ENCODE results near the gene DECR2. TPM values are rescaled to one million over a fixed set of nuclear protein-coding genes. Genes with fewer than 3 reads are reported as not detected.
A peak's percentile ranks its signal among the peaks of the same experiment; 100 is the strongest.

Gene DECR2
- total and polyA plus RNA-seq, 2 of the 13 experiments (the other 11 are each of a cell fraction or from before 2014, with no cell fraction given): 36.3 to 44.6 TPM

- TF ChIP-seq ZNF652 (CRISPR knock-in tag; IDR thresholded peaks at IDR 0.05; ENCODE audit: borderline replicate concordance, low read depth) (no peak), ZNF574 (CRISPR knock-in tag; IDR thresholded peaks at IDR 0.05) (no peak; the same call in 1 of the 2 replicates), RARG (CRISPR knock-in tag; IDR thresholded peaks at IDR 0.05; ENCODE audit: low read depth) (no peak), NONO (IDR thresholded peaks at IDR 0.05) (no peak), NONO (CRISPR knock-in tag; conservative IDR thresholded peaks at IDR 0.05) (no peak), HMG20A (CRISPR knock-in tag; IDR thresholded peaks at IDR 0.05; ENCODE audit: borderline replicate concordance) (no peak), MEIS2 (CRISPR knock-in tag; IDR thresholded peaks at IDR 0.05) (no peak), ZNF10 (CRISPR knock-in tag; IDR thresholded peaks at IDR 0.05; ENCODE audit: borderline replicate concordance, low read depth) (no peak), CHD4 (IDR thresholded peaks at IDR 0.05; ENCODE audit: borderline replicate concordance, low read length) (no peak), ZNF569 (CRISPR knock-in tag; IDR thresholded peaks at IDR 0.05; ENCODE audit: borderline replicate concordance) (no peak), RFXAP (CRISPR knock-in tag; IDR thresholded peaks at IDR 0.05; ENCODE audit: borderline replicate concordance) (no peak), MYNN (CRISPR knock-in tag; IDR thresholded peaks at IDR 0.05; ENCODE audit: low read depth) (no peak), NFYB (CRISPR knock-in tag; IDR thresholded peaks at IDR 0.05) (peak; percentile 91), FLYWCH1 (CRISPR knock-in tag; IDR thresholded peaks at IDR 0.05) (no peak), ZNF547 (CRISPR knock-in tag; IDR thresholded peaks at IDR 0.05) (no peak), POLR2A (IDR thresholded peaks at IDR 0.05; ENCODE audit: insufficient read depth in 1 of 2, low read depth in 2 of 2, low read length in 2 of 2) (peak in 1 of 2 experiments; percentile 53; a peak in 2 of 4 replicates), ZNF446 (CRISPR knock-in tag; IDR thresholded peaks at IDR 0.05) (no peak), TFE3 (CRISPR knock-in tag; IDR thresholded peaks at IDR 0.05) (no peak)
- TF ChIP-seq, protein P1, sequence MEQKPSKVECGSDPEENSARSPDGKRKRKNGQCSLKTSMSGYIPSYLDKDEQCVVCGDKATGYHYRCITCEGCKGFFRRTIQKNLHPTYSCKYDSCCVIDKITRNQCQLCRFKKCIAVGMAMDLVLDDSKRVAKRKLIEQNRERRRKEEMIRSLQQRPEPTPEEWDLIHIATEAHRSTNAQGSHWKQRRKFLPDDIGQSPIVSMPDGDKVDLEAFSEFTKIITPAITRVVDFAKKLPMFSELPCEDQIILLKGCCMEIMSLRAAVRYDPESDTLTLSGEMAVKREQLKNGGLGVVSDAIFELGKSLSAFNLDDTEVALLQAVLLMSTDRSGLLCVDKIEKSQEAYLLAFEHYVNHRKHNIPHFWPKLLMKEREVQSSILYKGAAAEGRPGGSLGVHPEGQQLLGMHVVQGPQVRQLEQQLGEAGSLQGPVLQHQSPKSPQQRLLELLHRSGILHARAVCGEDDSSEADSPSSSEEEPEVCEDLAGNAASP (CRISPR knock-in tag; IDR thresholded peaks at IDR 0.05; ENCODE audit: borderline replicate concordance): no peak
- TF ChIP-seq, protein P2, sequence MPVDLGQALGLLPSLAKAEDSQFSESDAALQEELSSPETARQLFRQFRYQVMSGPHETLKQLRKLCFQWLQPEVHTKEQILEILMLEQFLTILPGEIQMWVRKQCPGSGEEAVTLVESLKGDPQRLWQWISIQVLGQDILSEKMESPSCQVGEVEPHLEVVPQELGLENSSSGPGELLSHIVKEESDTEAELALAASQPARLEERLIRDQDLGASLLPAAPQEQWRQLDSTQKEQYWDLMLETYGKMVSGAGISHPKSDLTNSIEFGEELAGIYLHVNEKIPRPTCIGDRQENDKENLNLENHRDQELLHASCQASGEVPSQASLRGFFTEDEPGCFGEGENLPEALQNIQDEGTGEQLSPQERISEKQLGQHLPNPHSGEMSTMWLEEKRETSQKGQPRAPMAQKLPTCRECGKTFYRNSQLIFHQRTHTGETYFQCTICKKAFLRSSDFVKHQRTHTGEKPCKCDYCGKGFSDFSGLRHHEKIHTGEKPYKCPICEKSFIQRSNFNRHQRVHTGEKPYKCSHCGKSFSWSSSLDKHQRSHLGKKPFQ (CRISPR knock-in tag; IDR thresholded peaks at IDR 0.05; ENCODE audit: insufficient replicate concordance): no peak
- TF ChIP-seq, protein P3, sequence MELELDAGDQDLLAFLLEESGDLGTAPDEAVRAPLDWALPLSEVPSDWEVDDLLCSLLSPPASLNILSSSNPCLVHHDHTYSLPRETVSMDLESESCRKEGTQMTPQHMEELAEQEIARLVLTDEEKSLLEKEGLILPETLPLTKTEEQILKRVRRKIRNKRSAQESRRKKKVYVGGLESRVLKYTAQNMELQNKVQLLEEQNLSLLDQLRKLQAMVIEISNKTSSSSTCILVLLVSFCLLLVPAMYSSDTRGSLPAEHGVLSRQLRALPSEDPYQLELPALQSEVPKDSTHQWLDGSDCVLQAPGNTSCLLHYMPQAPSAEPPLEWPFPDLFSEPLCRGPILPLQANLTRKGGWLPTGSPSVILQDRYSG (CRISPR knock-in tag; IDR thresholded peaks at IDR 0.05): no peak
- TF ChIP-seq, protein P4, sequence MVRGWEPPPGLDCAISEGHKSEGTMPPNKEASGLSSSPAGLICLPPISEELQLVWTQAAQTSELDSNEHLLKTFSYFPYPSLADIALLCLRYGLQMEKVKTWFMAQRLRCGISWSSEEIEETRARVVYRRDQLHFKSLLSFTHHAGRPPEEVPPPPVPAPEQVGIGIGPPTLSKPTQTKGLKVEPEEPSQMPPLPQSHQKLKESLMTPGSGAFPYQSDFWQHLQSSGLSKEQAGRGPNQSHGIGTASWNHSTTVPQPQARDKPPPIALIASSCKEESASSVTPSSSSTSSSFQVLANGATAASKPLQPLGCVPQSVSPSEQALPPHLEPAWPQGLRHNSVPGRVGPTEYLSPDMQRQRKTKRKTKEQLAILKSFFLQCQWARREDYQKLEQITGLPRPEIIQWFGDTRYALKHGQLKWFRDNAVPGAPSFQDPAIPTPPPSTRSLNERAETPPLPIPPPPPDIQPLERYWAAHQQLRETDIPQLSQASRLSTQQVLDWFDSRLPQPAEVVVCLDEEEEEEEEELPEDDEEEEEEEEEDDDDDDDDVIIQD (CRISPR knock-in tag; IDR thresholded peaks at IDR 0.05; ENCODE audit: low read depth): no peak
Measured at GRCh38 chr16:370443-370842, 31.2 kb upstream of the DECR2 start, which contains the start of gene MRPL28 (continued).

Measured in HepG2 (cell line).